Measurements from ENCODE around the gene ARPP21.

The ARPP21 gene

DNA sequence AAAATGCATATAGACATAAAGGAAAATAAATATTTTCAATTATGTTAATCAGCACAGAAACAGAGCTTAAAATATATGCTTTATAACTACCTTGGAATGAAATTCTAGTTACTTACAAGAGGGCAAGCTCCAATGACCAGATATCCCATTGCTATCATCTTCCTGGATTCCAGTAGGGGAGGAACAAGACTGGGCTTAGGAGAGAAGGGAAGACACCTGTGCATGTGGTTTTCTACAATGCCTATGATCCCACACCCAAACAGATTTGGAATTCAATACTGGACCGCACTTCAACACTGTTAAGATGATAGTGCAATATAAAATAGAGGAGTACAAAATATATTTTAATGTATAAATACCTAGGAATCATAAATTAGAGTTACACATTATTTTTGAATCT is 79.6 kb downstream of the ARPP21 start:
- ChIA-PET CTCF (no interaction called here), POLR2A (no interaction called here)
- TF ChIP-seq, protein P1, sequence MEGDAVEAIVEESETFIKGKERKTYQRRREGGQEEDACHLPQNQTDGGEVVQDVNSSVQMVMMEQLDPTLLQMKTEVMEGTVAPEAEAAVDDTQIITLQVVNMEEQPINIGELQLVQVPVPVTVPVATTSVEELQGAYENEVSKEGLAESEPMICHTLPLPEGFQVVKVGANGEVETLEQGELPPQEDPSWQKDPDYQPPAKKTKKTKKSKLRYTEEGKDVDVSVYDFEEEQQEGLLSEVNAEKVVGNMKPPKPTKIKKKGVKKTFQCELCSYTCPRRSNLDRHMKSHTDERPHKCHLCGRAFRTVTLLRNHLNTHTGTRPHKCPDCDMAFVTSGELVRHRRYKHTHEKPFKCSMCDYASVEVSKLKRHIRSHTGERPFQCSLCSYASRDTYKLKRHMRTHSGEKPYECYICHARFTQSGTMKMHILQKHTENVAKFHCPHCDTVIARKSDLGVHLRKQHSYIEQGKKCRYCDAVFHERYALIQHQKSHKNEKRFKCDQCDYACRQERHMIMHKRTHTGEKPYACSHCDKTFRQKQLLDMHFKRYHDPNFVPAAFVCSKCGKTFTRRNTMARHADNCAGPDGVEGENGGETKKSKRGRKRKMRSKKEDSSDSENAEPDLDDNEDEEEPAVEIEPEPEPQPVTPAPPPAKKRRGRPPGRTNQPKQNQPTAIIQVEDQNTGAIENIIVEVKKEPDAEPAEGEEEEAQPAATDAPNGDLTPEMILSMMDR (IDR thresholded peaks at IDR 0.05; ENCODE audit: insufficient read depth, low read length, missing control alignments) = no peak
- no peak overlapping the region for H3K4me3 ChIP-seq (ENCODE audit: low read depth, low read length)
- DNase-seq (ENCODE audit: low read depth, low spot score) = no peak

GRCh38 chr3:35721628-35722027 is 82.3 kb downstream of the ARPP21 start:
- no peak overlapping the region for H3K4me3 ChIP-seq (ENCODE audit: low read depth, low read length)
- ChIA-PET POLR2A (no interaction called here), CTCF (no interaction called here)
- TF ChIP-seq, protein P1 (IDR thresholded peaks at IDR 0.05; ENCODE audit: insufficient read depth, low read length, missing control alignments) = no peak
- DNase-seq (ENCODE audit: low read depth, low spot score) = no peak

DNA sequence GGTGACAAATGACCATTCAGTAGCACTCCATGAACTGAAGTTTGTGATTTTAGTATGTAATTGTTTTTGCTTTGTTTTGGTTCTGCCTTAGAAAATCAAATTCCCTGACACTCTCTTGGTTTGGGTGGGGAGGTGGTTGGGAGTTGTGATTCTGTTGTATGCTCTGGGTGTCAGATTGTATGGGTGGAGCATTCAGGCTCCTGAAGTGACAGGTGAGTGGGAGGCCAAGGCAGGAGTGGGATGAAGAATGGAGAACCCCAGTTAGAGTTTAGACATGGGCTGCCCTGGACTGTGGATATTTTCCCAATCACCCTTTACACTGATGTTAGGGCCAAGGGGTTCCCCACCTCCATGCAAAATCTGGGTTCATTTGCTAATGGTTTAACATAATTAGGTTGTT is 83.6 kb downstream of the ARPP21 start:
- no peak overlapping the region for H3K4me3 ChIP-seq (ENCODE audit: low read depth, low read length)
- TF ChIP-seq, protein P1 (IDR thresholded peaks at IDR 0.05; ENCODE audit: insufficient read depth, low read length, missing control alignments) = no peak
- DNase-seq (ENCODE audit: low read depth, low spot score) = no peak
- ChIA-PET CTCF (no interaction called here), POLR2A (no interaction called here)

- ChIA-PET CTCF (no interaction called here), POLR2A (no interaction called here)
- DNase-seq (ENCODE audit: low read depth, low spot score) = no peak
- H3K4me3 ChIP-seq (ENCODE audit: low read depth, low read length) = no peak overlapping the region
- TF ChIP-seq, protein P1 (IDR thresholded peaks at IDR 0.05; ENCODE audit: insufficient read depth, low read length, missing control alignments) = no peak
Measured at GRCh38 chr3:35723480-35724097, 84.3 kb downstream of the ARPP21 start.

DNA sequence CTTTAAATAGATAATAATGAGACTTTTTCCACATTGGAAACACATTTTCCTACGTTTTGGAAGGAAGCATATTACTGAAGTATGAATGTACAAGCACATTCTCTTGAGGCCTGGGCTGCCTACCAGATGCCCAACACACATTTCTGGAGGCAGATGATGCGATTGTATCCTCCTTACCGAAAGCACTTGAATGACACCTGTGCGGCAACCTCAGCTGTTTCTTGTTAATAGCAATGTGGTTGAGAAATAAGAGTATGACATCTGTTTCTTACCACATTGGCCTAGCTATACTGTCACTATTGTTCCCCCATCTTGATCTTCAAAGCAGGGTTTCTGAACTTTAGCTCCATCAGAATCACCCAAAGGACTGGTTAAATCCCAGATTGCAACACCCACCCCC is 84.8 kb downstream of the ARPP21 start:
- DNase-seq (ENCODE audit: low read depth, low spot score) = no peak
- TF ChIP-seq, protein P1 (IDR thresholded peaks at IDR 0.05; ENCODE audit: insufficient read depth, low read length, missing control alignments) = no peak
- CTCF ChIA-PET = no interaction called here
- POLR2A ChIA-PET = no interaction called here
- H3K4me3 ChIP-seq (ENCODE audit: low read depth, low read length) = no peak overlapping the region

GRCh38 chr3:35727179-35727578 is 87.9 kb downstream of the ARPP21 start:
- DNase-seq (ENCODE audit: low read depth, low spot score) = no peak
- H3K4me3 ChIP-seq (ENCODE audit: low read depth, low read length) = no peak overlapping the region
- TF ChIP-seq, protein P1 (IDR thresholded peaks at IDR 0.05; ENCODE audit: insufficient read depth, low read length, missing control alignments) = no peak
- POLR2A ChIA-PET = no interaction called here
- CTCF ChIA-PET = no interaction called here
